Measurements from ENCODE around the gene CDKAL1.

DNA sequence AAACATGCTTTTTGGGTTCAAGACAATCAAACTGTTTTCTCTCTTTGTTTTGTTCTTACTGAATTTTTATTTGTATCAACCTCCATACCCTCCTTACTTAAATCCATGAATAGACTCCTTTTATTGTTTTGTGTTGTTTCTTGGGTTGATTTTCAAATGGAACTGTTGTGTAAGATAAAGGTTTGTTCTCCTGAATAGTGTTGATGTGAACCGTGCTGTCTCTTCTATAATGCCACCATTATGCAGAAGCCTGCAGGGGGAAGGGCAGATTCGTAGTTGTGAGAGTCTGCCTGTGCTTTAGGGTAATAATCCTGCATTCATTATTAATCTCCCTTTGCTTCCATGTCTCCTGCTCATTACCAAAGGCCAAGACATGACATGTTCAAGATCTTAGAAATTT is 105.9 kb downstream of the CDKAL1 start:
- no peak for TF ChIP-seq EZH2phosphoT487 (IDR thresholded peaks at IDR 0.05; ENCODE audit: borderline replicate concordance)
- TF ChIP-seq, protein P1, sequence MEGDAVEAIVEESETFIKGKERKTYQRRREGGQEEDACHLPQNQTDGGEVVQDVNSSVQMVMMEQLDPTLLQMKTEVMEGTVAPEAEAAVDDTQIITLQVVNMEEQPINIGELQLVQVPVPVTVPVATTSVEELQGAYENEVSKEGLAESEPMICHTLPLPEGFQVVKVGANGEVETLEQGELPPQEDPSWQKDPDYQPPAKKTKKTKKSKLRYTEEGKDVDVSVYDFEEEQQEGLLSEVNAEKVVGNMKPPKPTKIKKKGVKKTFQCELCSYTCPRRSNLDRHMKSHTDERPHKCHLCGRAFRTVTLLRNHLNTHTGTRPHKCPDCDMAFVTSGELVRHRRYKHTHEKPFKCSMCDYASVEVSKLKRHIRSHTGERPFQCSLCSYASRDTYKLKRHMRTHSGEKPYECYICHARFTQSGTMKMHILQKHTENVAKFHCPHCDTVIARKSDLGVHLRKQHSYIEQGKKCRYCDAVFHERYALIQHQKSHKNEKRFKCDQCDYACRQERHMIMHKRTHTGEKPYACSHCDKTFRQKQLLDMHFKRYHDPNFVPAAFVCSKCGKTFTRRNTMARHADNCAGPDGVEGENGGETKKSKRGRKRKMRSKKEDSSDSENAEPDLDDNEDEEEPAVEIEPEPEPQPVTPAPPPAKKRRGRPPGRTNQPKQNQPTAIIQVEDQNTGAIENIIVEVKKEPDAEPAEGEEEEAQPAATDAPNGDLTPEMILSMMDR (conservative IDR thresholded peaks at IDR 0.05; ENCODE audit: low read length): no peak
